ENCODE measurements around the gene BEND6. TPM values are rescaled to one million over a fixed set of nuclear protein-coding genes. Genes with fewer than 3 reads are reported as not detected.

Gene BEND6
- total and polyA plus RNA-seq, 10 of the 15 experiments (the other 5 are each of a cell fraction or from before 2014, with no cell fraction given), result 0.79 to 2.8 (median 1.6) TPM

GRCh38 chr6:56905378-56905777, 49.5 kb upstream of the BEND6 start (continued):
- TF ChIP-seq ZNF687 (IDR thresholded peaks at IDR 0.05), result no peak
- no peak for TF ChIP-seq E4F1 (IDR thresholded peaks at IDR 0.05; ENCODE audit: borderline replicate concordance, partially characterized antibody)
- no peak for TF ChIP-seq IRF5 (IDR thresholded peaks at IDR 0.05; ENCODE audit: borderline replicate concordance)
- TF ChIP-seq IRF3 (IDR thresholded peaks at IDR 0.05), result no peak
- TF ChIP-seq HSF1 (IDR thresholded peaks at IDR 0.05; ENCODE audit: low read depth, low read length), result no peak
- no peak for TF ChIP-seq JUND (IDR thresholded peaks at IDR 0.05; ENCODE audit: low read depth, low read length)
- TF ChIP-seq RBBP5 (conservative IDR thresholded peaks at IDR 0.05), result no peak
- no peak for TF ChIP-seq CTCF (IDR thresholded peaks at IDR 0.05 in 2 of 3, conservative IDR thresholded peaks at IDR 0.05 in 1 of 3; ENCODE audit: control insufficient read depth in 2 of 3, extremely low read depth in 1 of 3, insufficient read depth in 1 of 3, low read depth in 3 of 3, low read length in 3 of 3)
- TF ChIP-seq ELK1 (IDR thresholded peaks at IDR 0.05; ENCODE audit: low read depth, low read length), result no peak
- no peak for TF ChIP-seq FOS (IDR thresholded peaks at IDR 0.05; ENCODE audit: borderline replicate concordance, extremely low read depth, insufficient read length)
